IMR-90 (cell line): ENCODE data around the gene MAGI1. TPM values are rescaled to one million over a fixed set of nuclear protein-coding genes. Genes with fewer than 3 reads are reported as not detected.

Experiments used
- ATAC-seq: fragments of 200-7000 bp; cut with Tn5 transposase; 2 replicates; pipeline ENCODE4 v1.9.1; 2020; ENCODE audit warnings: low read depth, mild to moderate bottlenecking, moderate library complexity
- BruUV-seq: library from RNA; stranded (reverse); fragments of 400-500 nt; replicated peaks from 2 replicates; lab custom pipeline; 2021; lab: Mats Ljungman, UMichigan
- CTCF ChIA-PET: fragments of 300-600 bp; formaldehyde crosslinking; extraction: SDS; loops from one replicate; lab custom pipeline; 2021; ENCODE audit warnings: antibody characterized with exemption; lab: Yijun Ruan, JAX
- POLR2A ChIA-PET: fragments of 300-600 bp; sonication (Branson Sonifier 250); formaldehyde crosslinking; loops from one replicate; lab custom pipeline; 2022; ENCODE audit warnings: antibody characterized with exemption; ENCODE audit not compliant: unreplicated experiment; lab: Charles Lee
- DNase-seq: peaks from one replicate; pipeline ENCODE4 v3.0.0; 2013
- H2AFZ ChIP-seq: replicated peaks from 2 replicates; pipeline ENCODE3; 2013; ENCODE audit warnings: low read length, mild to moderate bottlenecking; ENCODE audit not compliant: poor library complexity
- H2AK5ac ChIP-seq: 2 replicates; pipeline ENCODE4 v1.6.1; 2013; ENCODE audit warnings: low read depth, low read length, inconsistent platforms
- H2AK9ac ChIP-seq: replicated peaks from 2 replicates; pipeline ENCODE3; 2013; ENCODE audit warnings: mild to moderate bottlenecking, low read depth, low read length, moderate library complexity; ENCODE audit not compliant: poor library complexity
- H2BK120ac ChIP-seq: 2 replicates; pipeline ENCODE4 v1.6.1; 2013; ENCODE audit warnings: low read depth, low read length, inconsistent platforms
- H2BK15ac ChIP-seq: 3 replicates; pipeline ENCODE4 v1.6.1; 2013; ENCODE audit warnings: low read depth, low read length, inconsistent platforms
- H2BK20ac ChIP-seq: 2 replicates; pipeline ENCODE4 v1.6.1; 2013; ENCODE audit warnings: low read depth, mild to moderate bottlenecking, inconsistent platforms, low read length, moderate library complexity
- H2BK5ac ChIP-seq: 2 replicates; pipeline ENCODE4 v1.6.1; 2013; ENCODE audit warnings: mild to moderate bottlenecking, low read depth, low read length, inconsistent platforms; ENCODE audit not compliant: poor library complexity, severe bottlenecking
- H3K14ac ChIP-seq: replicated peaks from 2 replicates; pipeline ENCODE4 v1.6.1; 2013; ENCODE audit warnings: low read depth, low read length, inconsistent platforms
- H3K18ac ChIP-seq: 2 replicates; pipeline ENCODE4 v1.6.1; 2013; ENCODE audit warnings: low read depth, low read length, control low read depth
- H3K23ac ChIP-seq: 2 replicates; pipeline ENCODE4 v1.6.1; 2013; ENCODE audit warnings: low read depth, low read length, inconsistent platforms
- H3K27ac ChIP-seq: 2 replicates; pipeline ENCODE4 v1.5.1; 2013; ENCODE audit warnings: mild to moderate bottlenecking, control low read depth, low read length; ENCODE audit not compliant: insufficient read depth
- H3K27me3 ChIP-seq: 2 replicates; pipeline ENCODE4 v1.6.1; 2013; ENCODE audit warnings: low read length; ENCODE audit not compliant: control insufficient read depth, insufficient read depth
- H3K36me3 ChIP-seq: 2 replicates; pipeline ENCODE4 v1.6.1; 2013; ENCODE audit warnings: low read length, mixed read lengths; ENCODE audit not compliant: control insufficient read depth, insufficient read depth
- H3K4ac ChIP-seq: 2 replicates; pipeline ENCODE4 v1.6.1; 2013; ENCODE audit warnings: low read depth, low read length, inconsistent platforms
- H3K4me1 ChIP-seq: 2 replicates; pipeline ENCODE4 v1.6.1; 2013; ENCODE audit warnings: low read length, mixed read lengths; ENCODE audit not compliant: control insufficient read depth, insufficient read depth
- H3K4me2 ChIP-seq: 2 replicates; pipeline ENCODE4 v1.6.1; 2013; ENCODE audit warnings: low read depth, mild to moderate bottlenecking, control low read depth, low read length, moderate library complexity
- H3K4me3 ChIP-seq: 2 replicates; pipeline ENCODE4 v1.5.1; 2013; ENCODE audit warnings: low read depth, mild to moderate bottlenecking, control low read depth, low read length, moderate library complexity; ENCODE audit not compliant: insufficient read depth
- H3K56ac ChIP-seq: 2 replicates; pipeline ENCODE4 v1.6.1; 2013; ENCODE audit warnings: low read length, inconsistent platforms; ENCODE audit not compliant: insufficient read depth; ENCODE audit errors: extremely low read depth
- H3K79me1 ChIP-seq, 2 experiments: 2 replicates each; pipeline ENCODE4 v1.6.1; 2013; ENCODE audit warnings: low read length in 2 of 2, inconsistent platforms in 1 of 2, low read depth in 1 of 2
- H3K9ac ChIP-seq: 2 replicates; pipeline ENCODE4 v1.6.1; 2013; ENCODE audit warnings: low read depth, low read length, control low read depth
- H3K9me1 ChIP-seq: 2 replicates; pipeline ENCODE4 v1.6.1; 2013; ENCODE audit warnings: low read length, inconsistent platforms; ENCODE audit not compliant: insufficient read depth
- H3K9me3 ChIP-seq: 2 replicates; pipeline ENCODE4 v1.6.1; 2013; ENCODE audit warnings: low read length; ENCODE audit not compliant: control insufficient read depth, insufficient read depth
- H4K20me1 ChIP-seq: 2 replicates; pipeline ENCODE4 v1.6.1; 2013; ENCODE audit warnings: low read length, inconsistent platforms; ENCODE audit not compliant: insufficient read depth
- H4K5ac ChIP-seq: 2 replicates; pipeline ENCODE4 v1.6.1; 2013; ENCODE audit warnings: mild to moderate bottlenecking, low read depth, low read length, control low read depth
- H4K8ac ChIP-seq, 2 experiments: 2 replicates each; pipeline ENCODE4 v1.6.1; 2013; ENCODE audit warnings: low read depth in 2 of 2, low read length in 2 of 2, control low read depth in 1 of 2, inconsistent platforms in 1 of 2
- H4K91ac ChIP-seq: 2 replicates; pipeline ENCODE4 v1.6.1; 2013; ENCODE audit warnings: low read depth, low read length, inconsistent platforms; ENCODE audit not compliant: insufficient read depth
- BHLHE40 ChIP-seq: fragments of 150-350 bp; IDR thresholded peaks from 2 replicates; pipeline ENCODE4 v1.6.1; 2016; ENCODE audit warnings: mild to moderate bottlenecking, low read depth, low read length
- CEBPB ChIP-seq: IDR thresholded peaks from 2 replicates; pipeline ENCODE4 v1.6.1; 2012; ENCODE audit warnings: low read depth, low read length, improper control_type of control experiment
- CHD1 ChIP-seq: IDR thresholded peaks from 2 replicates; pipeline ENCODE4 v1.6.1; 2012; ENCODE audit warnings: low read depth, low read length, improper control_type of control experiment
- CTCF ChIP-seq: conservative IDR thresholded peaks from 2 replicates; pipeline ENCODE4 v1.5.1; 2012; ENCODE audit warnings: mild to moderate bottlenecking, low read depth, low read length, improper control_type of control experiment
- ELK1 ChIP-seq: fragments of 150-350 bp; IDR thresholded peaks from 2 replicates; pipeline ENCODE4 v1.6.1; 2016; ENCODE audit warnings: low read depth, mild to moderate bottlenecking, low read length, moderate library complexity, borderline replicate concordance
- FOS ChIP-seq: fragments of 150-350 bp; IDR thresholded peaks from 2 replicates; pipeline ENCODE4 v1.6.1; 2016; ENCODE audit warnings: low read depth, low read length
- MAFK ChIP-seq: IDR thresholded peaks from 2 replicates; pipeline ENCODE4 v1.6.1; 2012; ENCODE audit warnings: low read depth, low read length, improper control_type of control experiment
- MAZ ChIP-seq: IDR thresholded peaks from 2 replicates; pipeline ENCODE4 v1.6.1; 2012; ENCODE audit warnings: low read depth, mild to moderate bottlenecking, low read length, improper control_type of control experiment, moderate library complexity, borderline replicate concordance
- MXI1 ChIP-seq: IDR thresholded peaks from 2 replicates; pipeline ENCODE4 v1.6.1; 2012; ENCODE audit warnings: low read depth, mild to moderate bottlenecking, low read length, moderate library complexity, borderline replicate concordance
- NFE2L2 ChIP-seq: fragments of 150-350 bp; IDR thresholded peaks from 2 replicates; pipeline ENCODE4 v1.6.1; 2016; ENCODE audit warnings: low read depth, mild to moderate bottlenecking, low read length
- POLR2A ChIP-seq: IDR thresholded peaks from 2 replicates; pipeline ENCODE4 v1.6.1; 2012; ENCODE audit warnings: mild to moderate bottlenecking, low read depth, low read length
- RAD21 ChIP-seq: IDR thresholded peaks from 2 replicates; pipeline ENCODE4 v1.6.1; 2012; ENCODE audit warnings: low read length, improper control_type of control experiment
- RCOR1 ChIP-seq: IDR thresholded peaks from 2 replicates; pipeline ENCODE4 v1.6.1; 2012; ENCODE audit warnings: mild to moderate bottlenecking, low read length, improper control_type of control experiment; ENCODE audit not compliant: insufficient replicate concordance
- RFX5 ChIP-seq: IDR thresholded peaks from 2 replicates; pipeline ENCODE4 v1.8.0; 2012; ENCODE audit warnings: low read depth, mild to moderate bottlenecking, low read length, moderate library complexity
- SMC3 ChIP-seq: fragments of 150-350 bp; IDR thresholded peaks from 2 replicates; pipeline ENCODE4 v1.6.1; 2016; ENCODE audit warnings: low read depth, mild to moderate bottlenecking, antibody characterized with exemption, low read length, moderate library complexity
- USF2 ChIP-seq: fragments of 150-350 bp; IDR thresholded peaks from 2 replicates; pipeline ENCODE4 v1.6.1; 2017; ENCODE audit warnings: mild to moderate bottlenecking, antibody characterized with exemption, low read length, low read depth
- WGBS, 2 experiments: methylation state at CpG; one replicate each; pipeline versions ENCODE4 v1.1.5 to v1.1.7; 2013; ENCODE audit warnings: missing lambda C conversion rate in 2 of 2; ENCODE audit not compliant: insufficient read length in 1 of 2; ENCODE audit errors: extremely low coverage in 2 of 2; 5-methylcytosine and 5-hydroxymethylcytosine counted together
- dilution Hi-C: fragments of 300-500 bp; cut with HindIII; formaldehyde crosslinking; loops from one replicate; pipeline ENCODE4 v1.14.3; 2018; ENCODE audit warnings: low sequenced_read_pairs; ENCODE audit not compliant: unreplicated experiment
- in situ Hi-C: fragments of 300-500 bp; cut with MboI; formaldehyde crosslinking; loops from 3 replicates; pipeline ENCODE4 v1.14.3; 2019; ENCODE audit warnings: low sequenced_read_pairs, inconsistent platforms, mixed read lengths
- intact Hi-C: fragments of 100-400 bp; cut with micrococcal nuclease; formaldehyde crosslinking; loops from 2 replicates; pipeline ENCODE4 v1.10.0; 2022
- polyA plus RNA-seq, 3 experiments: library from polyadenylated mRNA; depleted of rRNA; stranded (reverse); fragments of >200 nt; gene quantifications; 2 replicates each; pipeline ENCODE4 v1.2.3, GENCODE V29; 2012; ENCODE audit warnings: low replicate concordance in 1 of 3
- total RNA-seq: library from RNA; depleted of rRNA; stranded (reverse); fragments of >200 nt; gene quantifications from 2 replicates; pipeline ENCODE4 v1.2.3, GENCODE V29; 2012

The MAGI1 gene
- total and polyA plus RNA-seq, 2 of the 4 experiments (the other 2 are of a cell fraction): 14.5 to 24.2 TPM

GRCh38 chr3:65419233-65419632 is 619.5 kb downstream of the MAGI1 start:
- no TSS peak for BruUV-seq
- H3K9ac ChIP-seq: no peak overlapping the region
- H2BK20ac ChIP-seq: no peak overlapping the region

More at GRCh38 chr3:65419233-65419632, 619.5 kb downstream of the MAGI1 start:
- CTCF ChIA-PET: no interaction called here
- Histone ChIP-seq H4K5ac (no peak overlapping the region), H3K9me3 (no peaks in the 10 kb centered on the region), H3K27me3 (no peaks in the 10 kb centered on the region), H2AK5ac (no peak overlapping the region), H2AK9ac (no peak overlapping the region), H2BK120ac (no peak overlapping the region), H4K91ac (no peak overlapping the region), H2BK15ac (no peak overlapping the region), H3K56ac (no peak overlapping the region), H3K18ac (no peak overlapping the region), H3K36me3 (0 out of 2 replicates have a peak, but pooled peaks cover 2% of the 10 kb centered on the region), H3K9me1 (peaks cover 2% of the 10 kb centered on the region), H2BK5ac (no peak overlapping the region), H3K27ac (no peak overlapping the region), H3K14ac (no peak overlapping the region), H4K20me1 (no peaks in the 10 kb centered on the region), H2AFZ (no peak overlapping the region), H3K4me2 (no peak overlapping the region), H3K4ac (no peak overlapping the region), H4K8ac (no peak overlapping the region), H3K4me3 (no peak overlapping the region), H3K23ac (no peak overlapping the region), H3K4me1 (peaks cover 2% of the 10 kb centered on the region; the same call in 1 of the 2 replicates), H3K79me1 (peaks cover 0 to 3% of the 10 kb centered on the region in 2 experiments; a peak in 2 of 4 replicates)
- no CpG with 5 or more reads among the region's 2 CpGs for WGBS, 2 experiments
- dilution Hi-C loops (no loop called here), in situ Hi-C loops (loop anchor here (25.0 kb wide), 1 partner anchor 882 kb away; no protein-coding TSS in a partner anchor), intact Hi-C loops (no loop called here)
- peak; percentile 13 for DNase-seq
- TF ChIP-seq POLR2A (no peak), FOS (no peak), ELK1 (no peak), CHD1 (no peak), MAZ (no peak), SMC3 (no peak), BHLHE40 (no peak), USF2 (no peak), RCOR1 (no peak), CEBPB (no peak), CTCF (no peak), NFE2L2 (no peak), MXI1 (no peak), RFX5 (no peak), MAFK (no peak), RAD21 (no peak)
- no peak for ATAC-seq
- POLR2A ChIA-PET: no interaction called here
